GM18519 (cell line): ENCODE measurements around the gene GPA33.

ENCODE experiments used
- ATAC-seq: cut with Tn5 transposase; IDR thresholded peaks from one replicate; pipeline ENCODE4 v1.9.1; 2021; ENCODE audit warnings: mild to moderate bottlenecking, moderate library complexity; ENCODE audit not compliant: unreplicated experiment, low FRiP score

GPA33 gene

GRCh38 chr1:167088746-167089417 lies 1.3 kb downstream of the GPA33 start:
- no peak for ATAC-seq

GRCh38 chr1:167086768-167087167 lies 3.4 kb downstream of the GPA33 start:
- ATAC-seq, result no peak

- no peak for ATAC-seq
Observed at GRCh38 chr1:167086033-167086432, 4.1 kb downstream of the GPA33 start.

GRCh38 chr1:167084757-167085156 lies 5.4 kb downstream of the GPA33 start:
- ATAC-seq, result no peak

- ATAC-seq, result no peak
Observed at GRCh38 chr1:167083871-167084270, 6.3 kb downstream of the GPA33 start.

- ATAC-seq, result no peak
Observed at GRCh38 chr1:167083066-167083665, 7.0 kb downstream of the GPA33 start.

- ATAC-seq, result no peak
Observed at GRCh38 chr1:167082511-167083027, 7.6 kb downstream of the GPA33 start.

GRCh38 chr1:167081594-167082156 lies 8.5 kb downstream of the GPA33 start:
- ATAC-seq, result no peak

- ATAC-seq, result no peak
Observed at GRCh38 chr1:167077868-167078210, 12.3 kb downstream of the GPA33 start.

- ATAC-seq, result no peak
Observed at GRCh38 chr1:167077128-167077867, 12.9 kb downstream of the GPA33 start.

- no peak for ATAC-seq
Observed at GRCh38 chr1:167076136-167076710, 14.0 kb downstream of the GPA33 start.

- no peak for ATAC-seq
Observed at GRCh38 chr1:167071286-167071685, 18.9 kb downstream of the GPA33 start.

GRCh38 chr1:167068761-167069160 lies 21.4 kb downstream of the GPA33 start:
- ATAC-seq, result no peak

GRCh38 chr1:167067904-167068303 lies 22.3 kb downstream of the GPA33 start:
- no peak for ATAC-seq

- ATAC-seq, result peak; percentile 81
Observed at GRCh38 chr1:167066333-167067122, 23.6 kb downstream of the GPA33 start.

GRCh38 chr1:167065471-167065870 lies 24.7 kb downstream of the GPA33 start:
- ATAC-seq, result no peak

- no peak for ATAC-seq
Observed at GRCh38 chr1:167064621-167065020, 25.6 kb downstream of the GPA33 start.

- no peak for ATAC-seq
Observed at GRCh38 chr1:167061073-167061464, 29.1 kb downstream of the GPA33 start.

GRCh38 chr1:167060141-167061072 lies 29.8 kb downstream of the GPA33 start:
- ATAC-seq, result no peak
